Peyer's patch (tissue), 4 donors: ENCODE results near the gene UBE4B. TPM values are rescaled to one million over a fixed set of nuclear protein-coding genes. Genes with fewer than 3 reads are reported as not detected.

Experiments used
- DNase-seq, 3 donors: peaks; one replicate each; pipeline ENCODE4 v3.0.0-alpha.2; 2017 to 2019
- H3K27ac ChIP-seq, 4 donors: fragments of 200-600 bp; sonication (generic); one replicate each; pipeline ENCODE4 v1.5.1; 2016 to 2019
- H3K27me3 ChIP-seq, 2 donors: fragments of 200-600 bp; sonication (generic); one replicate each; pipeline ENCODE4 v1.5.1; 2019
- H3K36me3 ChIP-seq, 3 donors: fragments of 200-600 bp; sonication (generic); one replicate each; pipeline ENCODE4 v1.5.1; 2016 to 2019
- H3K4me1 ChIP-seq, 4 donors: fragments of 200-600 bp; sonication (generic); one replicate each; pipeline ENCODE4 v1.5.1; 2016 to 2019
- H3K4me3 ChIP-seq, 4 donors: fragments of 200-600 bp; sonication (generic); 1 replicate in 3 of 4; 2 replicates in 1 of 4; pipeline ENCODE4 v1.5.1; 2016 to 2019; ENCODE audit warnings: mild to moderate bottlenecking in 1 of 4
- H3K9me3 ChIP-seq, 4 donors: fragments of 200-600 bp; sonication (generic); one replicate each; pipeline ENCODE4 v1.5.1; 2016 to 2019; ENCODE audit warnings: mild to moderate bottlenecking in 1 of 4
- POLR2A ChIP-seq, 2 donors: fragments of 450-650 bp; IDR thresholded peaks; one replicate each; pipeline ENCODE4 v1.5.1; 2017; ENCODE audit warnings: antibody characterized with exemption in 2 of 2, mild to moderate bottlenecking in 2 of 2, moderate library complexity in 2 of 2
- total RNA-seq, 4 donors: library from RNA; depleted of rRNA; stranded (reverse); fragments of >200 nt; gene quantifications; one replicate each; pipeline ENCODE4 v1.1.0, GENCODE V29; 2016
- TF ChIP-seq, protein P1 (sequence below), 6 experiments: fragments of 450-650 bp in 4 of 6; fragments of 200-600 bp in 2 of 6; sonication (generic) in 1 of 6; IDR thresholded peaks; one replicate each; pipeline ENCODE4 v1.5.1; 2017 to 2019; ENCODE audit warnings: antibody characterized with exemption in 6 of 6, mild to moderate bottlenecking in 3 of 6, moderate library complexity in 1 of 6

The UBE4B gene
- total RNA-seq, 4 donors from 2014 or later = 40.3 to 102 (median 67.8) TPM

DNA sequence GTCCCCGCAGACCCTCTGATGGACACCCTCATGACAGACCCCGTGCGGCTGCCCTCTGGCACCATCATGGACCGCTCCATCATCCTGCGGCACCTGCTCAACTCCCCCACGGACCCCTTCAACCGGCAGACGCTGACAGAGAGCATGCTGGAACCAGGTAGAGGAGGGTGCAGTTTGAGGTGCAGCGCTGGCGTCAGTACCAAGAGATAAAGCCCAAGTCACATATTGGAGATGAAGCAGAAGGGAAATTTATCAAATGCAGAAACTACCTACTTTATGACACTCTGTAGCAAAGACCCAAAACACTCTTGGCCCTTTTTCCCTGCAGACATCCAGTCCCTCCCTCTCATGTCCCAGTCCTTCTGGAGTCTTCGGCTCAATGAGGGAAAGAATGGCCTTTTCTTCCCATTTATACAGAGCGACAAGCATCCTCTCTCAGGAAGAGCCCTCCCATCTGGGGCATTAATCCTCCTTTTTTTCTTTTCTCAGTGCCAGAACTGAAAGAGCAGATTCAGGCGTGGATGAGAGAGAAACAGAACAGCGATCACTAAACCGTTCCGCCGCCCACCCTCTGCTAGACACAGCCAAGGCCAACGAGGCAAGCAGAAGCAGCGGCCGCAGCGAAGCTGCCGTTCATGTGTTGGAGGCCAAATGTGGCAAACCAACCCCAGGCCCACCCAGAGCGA is 146.8 kb downstream of the UBE4B start:
- no peaks in the 10 kb centered on the region for H3K4me1 ChIP-seq
- H3K36me3 ChIP-seq = peaks cover 0 to 35% (median 0%) of the 10 kb centered on the region in 3 donors
- H3K9me3 ChIP-seq = no peaks in the 10 kb centered on the region
- no peaks in the 10 kb centered on the region for H3K27me3 ChIP-seq
- no peak for DNase-seq
- H3K27ac ChIP-seq = no peak overlapping the region
- TF ChIP-seq, protein P1, sequence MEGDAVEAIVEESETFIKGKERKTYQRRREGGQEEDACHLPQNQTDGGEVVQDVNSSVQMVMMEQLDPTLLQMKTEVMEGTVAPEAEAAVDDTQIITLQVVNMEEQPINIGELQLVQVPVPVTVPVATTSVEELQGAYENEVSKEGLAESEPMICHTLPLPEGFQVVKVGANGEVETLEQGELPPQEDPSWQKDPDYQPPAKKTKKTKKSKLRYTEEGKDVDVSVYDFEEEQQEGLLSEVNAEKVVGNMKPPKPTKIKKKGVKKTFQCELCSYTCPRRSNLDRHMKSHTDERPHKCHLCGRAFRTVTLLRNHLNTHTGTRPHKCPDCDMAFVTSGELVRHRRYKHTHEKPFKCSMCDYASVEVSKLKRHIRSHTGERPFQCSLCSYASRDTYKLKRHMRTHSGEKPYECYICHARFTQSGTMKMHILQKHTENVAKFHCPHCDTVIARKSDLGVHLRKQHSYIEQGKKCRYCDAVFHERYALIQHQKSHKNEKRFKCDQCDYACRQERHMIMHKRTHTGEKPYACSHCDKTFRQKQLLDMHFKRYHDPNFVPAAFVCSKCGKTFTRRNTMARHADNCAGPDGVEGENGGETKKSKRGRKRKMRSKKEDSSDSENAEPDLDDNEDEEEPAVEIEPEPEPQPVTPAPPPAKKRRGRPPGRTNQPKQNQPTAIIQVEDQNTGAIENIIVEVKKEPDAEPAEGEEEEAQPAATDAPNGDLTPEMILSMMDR (IDR thresholded peaks at IDR 0.05) = no peak
- TF ChIP-seq POLR2A (IDR thresholded peaks at IDR 0.05) = no peak
- H3K4me3 ChIP-seq = no peak overlapping the region

DNA sequence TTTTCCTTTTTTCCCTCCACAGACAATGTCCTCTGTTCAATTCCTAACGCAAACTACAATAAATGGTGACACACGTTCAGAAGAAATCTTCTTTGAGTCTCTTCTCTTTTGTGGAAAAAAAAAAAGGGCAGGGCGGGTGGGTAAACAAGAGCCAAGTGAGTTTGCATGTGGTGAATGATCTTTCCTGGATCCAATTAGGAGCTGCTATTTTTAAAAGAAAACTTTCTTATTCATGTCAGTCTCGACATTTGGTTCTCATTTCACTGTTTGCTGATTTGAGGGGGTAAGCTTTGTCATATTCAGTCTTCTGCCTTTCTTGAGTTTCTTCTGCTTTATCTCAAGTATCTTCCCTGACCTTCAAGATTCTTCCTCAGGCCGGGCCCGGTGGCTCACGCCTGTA is 148.4 kb downstream of the UBE4B start:
- Histone ChIP-seq H3K4me1 (no peaks in the 10 kb centered on the region), H3K4me3 (no peak overlapping the region), H3K9me3 (no peaks in the 10 kb centered on the region), H3K27me3 (no peaks in the 10 kb centered on the region), H3K27ac (no peak overlapping the region), H3K36me3 (peaks cover 0 to 31% (median 0%) of the 10 kb centered on the region in 3 donors)
- DNase-seq = no peak
- TF ChIP-seq POLR2A (IDR thresholded peaks at IDR 0.05) = no peak
- TF ChIP-seq, protein P1 (IDR thresholded peaks at IDR 0.05) = no peak

DNA sequence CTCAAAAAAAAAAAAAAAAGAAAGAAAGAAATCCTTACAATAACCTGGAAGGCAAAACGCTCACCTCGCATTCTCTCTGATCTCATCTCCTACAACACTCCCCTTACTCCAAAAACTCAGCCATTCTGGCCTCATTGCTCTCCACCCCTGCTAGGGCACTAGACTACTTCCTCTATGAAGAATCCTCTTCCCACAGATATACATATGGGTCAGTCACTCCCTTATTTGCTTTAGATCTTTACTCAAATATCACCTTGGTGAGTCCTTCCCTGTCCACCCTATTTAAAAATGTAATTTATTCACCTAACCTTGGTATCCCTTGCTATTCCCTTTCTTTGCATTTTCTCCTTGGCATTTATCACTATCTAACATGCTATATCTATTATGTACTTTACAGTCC is 153.0 kb downstream of the UBE4B start:
- TF ChIP-seq, protein P1 (IDR thresholded peaks at IDR 0.05) = no peak
- TF ChIP-seq POLR2A (IDR thresholded peaks at IDR 0.05) = no peak
- no peak overlapping the region for H3K4me3 ChIP-seq
- no peaks in the 10 kb centered on the region for H3K9me3 ChIP-seq
- H3K27ac ChIP-seq = no peak overlapping the region
- peaks cover 0 to 6% (median 0%) of the 10 kb centered on the region in 3 donors for H3K36me3 ChIP-seq
- no peaks in the 10 kb centered on the region for H3K4me1 ChIP-seq
- DNase-seq = no peak
- H3K27me3 ChIP-seq = no peaks in the 10 kb centered on the region

DNA sequence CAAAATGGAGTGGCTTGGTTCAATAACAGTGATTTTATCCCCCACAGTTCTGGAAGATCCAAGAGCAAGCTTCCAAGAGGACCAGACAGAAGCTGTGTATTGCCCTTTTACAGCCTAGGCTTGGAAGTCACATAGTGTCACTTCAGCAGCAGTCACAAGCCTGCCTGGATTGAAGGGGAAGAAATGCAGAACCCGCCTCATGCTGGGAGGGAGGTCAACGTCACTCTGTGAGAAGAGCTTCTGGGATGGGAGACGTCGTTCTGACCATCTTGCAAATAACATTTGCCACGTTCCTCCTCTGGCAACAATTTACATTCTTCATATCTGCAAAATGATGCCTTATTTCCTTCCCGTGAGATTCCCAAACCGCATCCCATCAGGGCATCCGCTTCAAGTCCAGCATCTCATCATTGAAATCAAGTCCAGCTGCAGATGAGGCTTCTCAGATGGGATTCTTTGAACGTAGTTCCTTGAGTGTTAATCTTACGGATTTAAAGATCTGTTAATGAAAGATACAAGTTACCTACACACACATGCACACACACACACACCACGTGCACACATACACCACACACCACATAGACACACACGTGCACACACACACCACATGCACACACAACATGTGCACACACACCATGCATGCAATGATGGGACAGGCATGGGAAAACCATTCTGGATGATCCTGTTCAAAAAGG is 153.7 kb downstream of the UBE4B start:
- no peak for DNase-seq
- no peak for TF ChIP-seq POLR2A (IDR thresholded peaks at IDR 0.05)
- TF ChIP-seq, protein P1 (IDR thresholded peaks at IDR 0.05) = no peak
- no peaks in the 10 kb centered on the region for H3K4me1 ChIP-seq

DNA sequence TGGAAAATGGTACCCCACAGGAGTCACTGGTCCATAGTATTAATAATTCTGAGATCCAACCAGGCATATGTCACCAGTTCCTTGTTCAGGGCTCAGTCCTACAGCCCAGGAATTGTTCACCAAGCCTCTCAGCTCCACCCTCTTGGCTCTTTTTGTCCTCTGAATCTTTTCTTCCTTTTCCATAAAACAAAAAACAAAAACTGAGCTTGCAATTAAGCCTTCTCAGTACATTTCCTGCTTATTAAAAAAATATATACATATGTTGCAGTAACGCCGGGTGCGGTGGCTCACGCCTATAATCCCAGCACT is 154.2 kb downstream of the UBE4B start:
- Histone ChIP-seq H3K9me3 (no peaks in the 10 kb centered on the region), H3K27me3 (no peaks in the 10 kb centered on the region), H3K27ac (no peak overlapping the region), H3K4me3 (no peak overlapping the region), H3K4me1 (no peaks in the 10 kb centered on the region), H3K36me3 (no peaks in the 10 kb centered on the region)
- no peak for DNase-seq
- no peak for TF ChIP-seq POLR2A (IDR thresholded peaks at IDR 0.05)
- TF ChIP-seq, protein P1 (IDR thresholded peaks at IDR 0.05) = no peak

More for the DNA sequence above, 153.7 kb downstream of the UBE4B start:
- Histone ChIP-seq H3K4me3 (no peak overlapping the region), H3K9me3 (no peaks in the 10 kb centered on the region), H3K36me3 (no peaks in the 10 kb centered on the region), H3K27me3 (no peaks in the 10 kb centered on the region), H3K27ac (no peak overlapping the region)
